Measurements from ENCODE around the gene MICAL2. TPM values are rescaled to one million over a fixed set of nuclear protein-coding genes. Genes with fewer than 3 reads are reported as not detected.

The MICAL2 gene
- total and polyA plus RNA-seq, 2 of the 13 experiments (the other 11 are each of a cell fraction or from before 2014, with no cell fraction given) = 0.78 to 1.1 TPM

- TF ChIP-seq GTF3A (CRISPR knock-in tag; conservative IDR thresholded peaks at IDR 0.05) = no peak
- TF ChIP-seq MED13 (CRISPR knock-in tag; IDR thresholded peaks at IDR 0.05) = no peak
- intact Hi-C loops (cut with micrococcal nuclease; ENCODE audit: unreplicated experiment) = no loop called here
- Histone ChIP-seq H3K79me2 (ENCODE audit: insufficient read depth, low read length) (no peaks in the 10 kb centered on the region), H3K4me2 (ENCODE audit: low read depth, low read length) (no peak overlapping the region), H2AFZ (ENCODE audit: low read length) (no peak overlapping the region), H3K4me1 (ENCODE audit: insufficient read depth, low read length) (peaks cover 27% of the 10 kb centered on the region), H3K27ac (ENCODE audit: extremely low read length, insufficient read depth, low read length) (no peak overlapping the region), H3K36me3 (replicated peaks in 1 of 2; ENCODE audit: control insufficient read depth in 1 of 2, insufficient read depth in 2 of 2, low read length in 2 of 2) (no peaks in the 10 kb centered on the region), H4K20me1 (ENCODE audit: insufficient read depth, low read length) (no peaks in the 10 kb centered on the region), H3K9ac (ENCODE audit: insufficient read depth, low read depth, low read length) (no peak overlapping the region), H3K4me3 (replicated peaks in 1 of 3; ENCODE audit: insufficient read depth in 1 of 3, low read depth in 2 of 3, low read length in 3 of 3) (no peak overlapping the region), H3K27me3 (ENCODE audit: control insufficient read depth in 1 of 2, insufficient read depth in 2 of 2, low read length in 2 of 2) (no peaks in the 10 kb centered on the region), H3K9me3 (ENCODE audit: low read length) (no peaks in the 10 kb centered on the region)
- in situ Hi-C loops (cut with HindIII; ENCODE audit: extremely low pct_ligation_motif_present, low pct_unique_long_range_greater_than_20kb) = no loop called here
- FAIRE-seq (no peak), ATAC-seq (no peak), DNase-seq (ENCODE audit: low spot score) (no peak)
- BruUV-seq (replicated peaks) = no TSS peak
- WGBS (ENCODE audit: low lambda C conversion rate) = 91% methylated on average over 1 of the region's 1 CpG
- CTCF ChIA-PET (ENCODE audit: low intra/inter-chr PET ratio, low total read pairs) = no interaction called here
- POLR2A ChIA-PET = no interaction called here
Measured at GRCh38 chr11:12266132-12266531, 155.7 kb downstream of the MICAL2 start.

GRCh38 chr11:12266943-12267342, 156.6 kb downstream of the MICAL2 start:
- ATAC-seq = peak; percentile 74
- Histone ChIP-seq H3K36me3 (replicated peaks in 1 of 2; ENCODE audit: control insufficient read depth in 1 of 2, insufficient read depth in 2 of 2, low read length in 2 of 2) (no peaks in the 10 kb centered on the region), H4K20me1 (ENCODE audit: insufficient read depth, low read length) (no peaks in the 10 kb centered on the region), H3K4me2 (ENCODE audit: low read depth, low read length) (no peak overlapping the region), H3K9me3 (ENCODE audit: low read length) (no peaks in the 10 kb centered on the region), H3K4me3 (replicated peaks in 1 of 3; ENCODE audit: insufficient read depth in 1 of 3, low read depth in 2 of 3, low read length in 3 of 3) (no peak overlapping the region), H3K27ac (ENCODE audit: extremely low read length, insufficient read depth, low read length) (no peak overlapping the region), H3K79me2 (ENCODE audit: insufficient read depth, low read length) (no peaks in the 10 kb centered on the region), H2AFZ (ENCODE audit: low read length) (no peak overlapping the region), H3K9ac (ENCODE audit: insufficient read depth, low read depth, low read length) (no peak overlapping the region), H3K4me1 (ENCODE audit: insufficient read depth, low read length) (peaks cover 27% of the 10 kb centered on the region), H3K27me3 (ENCODE audit: control insufficient read depth in 1 of 2, insufficient read depth in 2 of 2, low read length in 2 of 2) (no peaks in the 10 kb centered on the region)
- no TSS peak for BruUV-seq (replicated peaks)
- no peak for FAIRE-seq
- no peak for DNase-seq (ENCODE audit: low spot score)
- intact Hi-C loops (cut with micrococcal nuclease; ENCODE audit: unreplicated experiment) = no loop called here
- TF ChIP-seq KMT2A (CRISPR knock-in tag; IDR thresholded peaks at IDR 0.05) (no peak), HNRNPL (IDR thresholded peaks at IDR 0.05; ENCODE audit: low read depth, low read length) (peak; percentile 80; the same call in 1 of the 2 replicates), SMC3 (IDR thresholded peaks at IDR 0.05; ENCODE audit: low read length) (0 out of 2 replicates have a peak, but pooled peaks have one; percentile 27), CTCF (CRISPR knock-in tag; IDR thresholded peaks at IDR 0.05) (peak; percentile 42), ZNF512B (CRISPR knock-in tag; IDR thresholded peaks at IDR 0.05; ENCODE audit: borderline replicate concordance) (no peak), SIX1 (CRISPR knock-in tag; IDR thresholded peaks at IDR 0.05; ENCODE audit: borderline replicate concordance) (no peak)
- in situ Hi-C loops (cut with HindIII; ENCODE audit: extremely low pct_ligation_motif_present, low pct_unique_long_range_greater_than_20kb) = no loop called here
- CTCF ChIA-PET (ENCODE audit: low intra/inter-chr PET ratio, low total read pairs) = interaction anchor here (1.1 kb wide), 1 partner anchor 219 kb away, joined by 4 read pairs; no protein-coding TSS in a partner anchor
- POLR2A ChIA-PET = no interaction called here
- 53% methylated on average over 9 of the region's 10 CpGs for WGBS (ENCODE audit: low lambda C conversion rate)
